GM18951 (cell line): ENCODE data around the gene ITGB1BP1.

Experiments used
- POLR2A ChIP-seq: IDR thresholded peaks from 4 replicates; pipeline ENCODE4 v1.6.1; 2011; ENCODE audit warnings: mild to moderate bottlenecking; ENCODE audit not compliant: insufficient read length, insufficient read depth; ENCODE audit errors: extremely low read depth
- in situ Hi-C: fragments of 300-500 bp; cut with MboI; formaldehyde crosslinking; loops from one replicate; pipeline ENCODE4 v1.12.0; 2022; ENCODE audit warnings: low sequenced_read_pairs, mixed read lengths, inconsistent platforms; ENCODE audit not compliant: unreplicated experiment

ITGB1BP1 gene

DNA sequence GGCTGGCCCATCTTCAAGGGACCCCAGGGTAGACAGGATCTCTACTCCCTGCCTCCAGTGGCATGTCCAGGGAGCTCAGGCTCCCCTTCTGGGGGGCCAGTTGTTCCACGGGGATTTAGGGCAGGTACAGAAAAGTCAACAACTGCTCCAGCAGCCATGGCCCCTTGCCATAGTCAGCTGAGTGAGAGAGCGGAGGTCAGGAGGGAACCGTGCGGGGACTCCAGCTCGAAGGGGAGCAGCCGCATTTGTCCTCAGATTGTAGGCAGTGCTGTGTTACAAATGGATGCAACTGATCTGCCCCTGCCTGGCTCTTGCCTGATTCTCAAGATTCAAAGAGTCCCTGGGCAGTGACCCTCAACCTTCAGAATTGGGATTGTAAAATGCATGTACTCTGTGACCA lies 49.9 kb downstream of the ITGB1BP1 start:
- in situ Hi-C loops, result no loop called here
- no peak for TF ChIP-seq POLR2A

- in situ Hi-C loops, result no loop called here
These were observed 50.3 kb downstream of the ITGB1BP1 start for GRCh38 chr2:9373047-9373446.

DNA sequence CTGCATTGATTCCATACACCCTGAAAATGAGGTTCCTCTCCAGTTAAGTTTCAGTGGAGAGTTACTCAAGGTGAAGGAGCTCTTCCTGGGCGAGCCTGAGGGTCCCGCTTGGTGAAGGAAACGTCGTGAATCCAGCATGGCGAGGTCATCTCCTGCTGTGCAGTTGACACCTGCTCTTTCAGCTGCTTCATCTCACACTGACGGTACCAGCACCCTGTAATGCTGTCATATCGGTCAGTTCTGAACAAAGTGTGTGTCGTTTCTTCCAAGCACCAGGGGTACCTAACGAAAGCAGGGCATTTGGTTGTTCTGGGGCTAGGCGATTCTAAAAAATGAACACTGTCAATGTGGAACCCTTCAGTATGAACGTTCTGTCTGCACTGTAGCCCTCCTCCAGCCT lies 52.6 kb downstream of the ITGB1BP1 start:
- TF ChIP-seq POLR2A, result no peak
- in situ Hi-C loops, result no loop called here

More at GRCh38 chr2:9373047-9373446, 50.3 kb downstream of the ITGB1BP1 start:
- no peak for TF ChIP-seq POLR2A

DNA sequence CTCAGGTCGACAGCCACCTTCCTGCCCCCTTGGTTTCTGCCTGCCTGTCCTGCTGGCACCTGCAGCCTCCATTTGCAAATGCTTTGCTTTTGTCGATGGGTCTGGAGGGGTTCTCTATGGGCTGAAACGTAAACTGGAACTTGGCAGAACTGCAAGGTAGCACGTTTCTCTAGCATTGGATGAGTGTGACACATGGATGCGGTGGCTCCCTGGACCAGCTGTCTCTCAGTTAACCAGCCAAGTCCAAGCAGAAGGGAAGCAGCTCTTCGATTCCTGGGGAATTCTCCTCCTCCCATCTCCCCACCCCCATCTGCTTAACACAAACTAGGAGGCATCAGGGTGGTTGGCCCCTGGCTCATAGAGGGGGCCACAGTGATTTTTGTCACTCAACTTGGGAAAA lies 57.3 kb downstream of the ITGB1BP1 start:
- TF ChIP-seq POLR2A, result no peak
- in situ Hi-C loops, result no loop called here

GRCh38 chr2:9365498-9366019 lies 57.8 kb downstream of the ITGB1BP1 start:
- no peak for TF ChIP-seq POLR2A

GRCh38 chr2:9364791-9365497 lies 58.4 kb downstream of the ITGB1BP1 start:
- in situ Hi-C loops, result no loop called here
- no peak for TF ChIP-seq POLR2A

More at GRCh38 chr2:9365498-9366019, 57.8 kb downstream of the ITGB1BP1 start:
- in situ Hi-C loops, result no loop called here

- no peak for TF ChIP-seq POLR2A
- in situ Hi-C loops, result no loop called here
These were observed 59.0 kb downstream of the ITGB1BP1 start for GRCh38 chr2:9364373-9364772.

- no peak for TF ChIP-seq POLR2A
- in situ Hi-C loops, result no loop called here
These were observed 62.6 kb downstream of the ITGB1BP1 start for GRCh38 chr2:9360701-9361100.

GRCh38 chr2:9360110-9360509 lies 63.2 kb downstream of the ITGB1BP1 start:
- no peak for TF ChIP-seq POLR2A
- in situ Hi-C loops, result no loop called here

DNA sequence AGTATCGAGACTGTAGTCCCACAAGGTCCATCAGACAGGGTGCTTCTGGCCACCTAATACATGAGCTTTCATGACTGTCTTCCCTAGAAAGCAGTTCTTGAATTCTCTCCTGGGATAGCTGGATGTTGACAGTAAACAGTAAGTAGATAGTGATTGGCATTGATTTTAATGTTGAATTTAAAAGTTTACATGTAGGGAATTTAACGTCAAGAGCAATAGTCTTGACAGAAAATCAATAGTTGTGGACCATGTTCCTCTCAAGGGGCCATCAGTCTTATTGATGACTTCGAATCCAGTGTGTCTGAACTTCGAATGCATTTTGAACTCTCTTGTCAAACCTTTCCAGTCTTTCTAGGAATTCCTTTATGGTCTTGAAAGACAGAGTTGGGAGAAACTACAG lies 63.9 kb downstream of the ITGB1BP1 start:
- in situ Hi-C loops, result no loop called here
- TF ChIP-seq POLR2A, result no peak

DNA sequence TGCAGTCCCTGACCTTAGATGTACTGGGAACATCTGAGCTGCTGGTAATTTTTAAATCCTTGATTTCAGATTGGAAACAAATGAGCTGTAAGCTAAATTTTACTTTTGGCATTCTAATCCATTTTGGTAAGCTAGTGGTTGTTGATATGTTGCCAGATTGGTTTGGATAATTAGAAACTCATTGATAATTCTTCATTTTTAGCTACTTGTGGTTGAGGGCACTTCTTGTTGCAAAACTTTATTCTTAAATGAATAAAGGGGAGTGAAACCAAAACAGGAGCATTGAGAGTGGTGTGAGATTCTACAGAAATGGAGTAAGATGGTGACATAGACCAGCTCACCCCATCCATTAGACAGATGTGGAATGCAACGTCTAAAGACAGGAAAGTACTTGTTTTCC lies 64.5 kb downstream of the ITGB1BP1 start:
- in situ Hi-C loops, result no loop called here
- no peak for TF ChIP-seq POLR2A

GRCh38 chr2:9356261-9356660 lies 67.1 kb downstream of the ITGB1BP1 start:
- TF ChIP-seq POLR2A, result no peak
- in situ Hi-C loops, result no loop called here

- in situ Hi-C loops, result no loop called here
- TF ChIP-seq POLR2A, result no peak
These were observed 67.6 kb downstream of the ITGB1BP1 start for GRCh38 chr2:9355716-9356115.

GRCh38 chr2:9355270-9355669 lies 68.1 kb downstream of the ITGB1BP1 start:
- in situ Hi-C loops, result no loop called here
- TF ChIP-seq POLR2A, result no peak
